Adipocyte (in vitro differentiated cells): ENCODE measurements around the gene ARL6IP6.

Source experiments
- DNase-seq: peaks from one replicate; pipeline ENCODE4 v3.0.0-alpha.2; 2015; ENCODE audit warnings: low read depth
- H3K27me3 ChIP-seq: replicated peaks from 2 replicates; pipeline ENCODE4 v1.7.0; 2013; ENCODE audit warnings: mild to moderate bottlenecking, low read length, moderate library complexity; ENCODE audit not compliant: control insufficient read depth, insufficient read depth
- H3K36me3 ChIP-seq: 2 replicates; pipeline ENCODE4 v1.7.0; 2013; ENCODE audit warnings: low read length, mild to moderate bottlenecking, moderate library complexity; ENCODE audit not compliant: control insufficient read depth, insufficient read depth, severe bottlenecking
- H3K4me1 ChIP-seq: 2 replicates; pipeline ENCODE4 v1.7.0; 2013; ENCODE audit warnings: mild to moderate bottlenecking, low read length, moderate library complexity; ENCODE audit not compliant: control insufficient read depth, insufficient read depth
- H3K4me3 ChIP-seq: 2 replicates; pipeline ENCODE4 v1.7.0; 2013; ENCODE audit warnings: mild to moderate bottlenecking, low read length, moderate library complexity
- H3K9ac ChIP-seq: 2 replicates; pipeline ENCODE4 v1.7.0; 2013; ENCODE audit warnings: mild to moderate bottlenecking, low read length, moderate library complexity
- H3K9me3 ChIP-seq: 2 replicates; pipeline ENCODE4 v1.7.0; 2013; ENCODE audit warnings: mild to moderate bottlenecking, low read length, moderate library complexity; ENCODE audit not compliant: control insufficient read depth

ARL6IP6 gene

GRCh38 chr2:152811916-152812315 lies 93.5 kb downstream of the ARL6IP6 start:
- no peaks in the 10 kb centered on the region for H3K27me3 ChIP-seq
- H3K4me3 ChIP-seq, result no peak overlapping the region
- DNase-seq, result no peak
- peaks cover 20% of the 10 kb centered on the region for H3K9me3 ChIP-seq
- H3K9ac ChIP-seq, result no peak overlapping the region
- H3K4me1 ChIP-seq, result no peaks in the 10 kb centered on the region
- H3K36me3 ChIP-seq, result no peaks in the 10 kb centered on the region
